WTC11 (cell line): ENCODE data around the gene MANSC1. TPM values are rescaled to one million over a fixed set of nuclear protein-coding genes. Genes with fewer than 3 reads are reported as not detected.

Experiments
- ATAC-seq: fragments of 200-7000 bp; cut with Tn5 transposase; 2 replicates; pipeline ENCODE4 v1.10.0; 2021; ENCODE audit warnings: mild to moderate bottlenecking, moderate library complexity
- CTCF ChIA-PET: fragments of 300-600 bp; sonication (Branson Sonifier 250); formaldehyde crosslinking; loops from one replicate; lab custom pipeline; 2021; ENCODE audit warnings: antibody characterized with exemption; lab: Charles Lee
- POLR2A ChIA-PET: fragments of 350-600 bp; sonication (Branson Sonifier 250); formaldehyde crosslinking; loops from one replicate; lab custom pipeline; 2021; ENCODE audit warnings: antibody characterized with exemption; lab: Charles Lee
- DNase-seq: peaks from one replicate; pipeline ENCODE4 v3.0.0; 2021; ENCODE audit warnings: low spot score
- H3K27ac Mint-ChIP-seq: 2 replicates; pipeline ENCODE4 v1.8.0; 2021; ENCODE audit warnings: mixed read lengths
- H3K27me3 Mint-ChIP-seq: 2 replicates; pipeline ENCODE4 v1.8.0; 2021; ENCODE audit warnings: low read depth, mild to moderate bottlenecking, moderate library complexity, mixed read lengths
- H3K36me3 Mint-ChIP-seq: 2 replicates; pipeline ENCODE4 v1.8.0; 2021; ENCODE audit warnings: mixed read lengths
- H3K4me1 Mint-ChIP-seq: 2 replicates; pipeline ENCODE4 v1.8.0; 2022; ENCODE audit warnings: mixed read lengths
- H3K4me3 Mint-ChIP-seq: 2 replicates; pipeline ENCODE4 v1.8.0; 2021; ENCODE audit warnings: mild to moderate bottlenecking, moderate library complexity, mixed read lengths
- H3K9me3 Mint-ChIP-seq: 2 replicates; pipeline ENCODE4 v1.8.0; 2021; ENCODE audit warnings: mixed read lengths
- ATF6 ChIP-seq: sonication (generic); formaldehyde crosslinking; IDR thresholded peaks from 2 replicates; pipeline ENCODE4 v1.8.1; 2023; ENCODE audit warnings: mild to moderate bottlenecking, missing genetic modification reagents
- E2F1 ChIP-seq: sonication (generic); formaldehyde crosslinking; IDR thresholded peaks from 2 replicates; pipeline ENCODE4 v1.8.0; 2022; ENCODE audit warnings: mild to moderate bottlenecking, missing genetic modification reagents
- E2F4 ChIP-seq: sonication (generic); formaldehyde crosslinking; IDR thresholded peaks from 2 replicates; pipeline ENCODE4 v1.8.1; 2022; ENCODE audit warnings: low read depth, mild to moderate bottlenecking, moderate library complexity, missing genetic modification reagents, borderline replicate concordance
- ELF4 ChIP-seq: sonication (generic); formaldehyde crosslinking; IDR thresholded peaks from 2 replicates; pipeline ENCODE4 v1.8.1; 2022; ENCODE audit warnings: low read depth, mild to moderate bottlenecking, moderate library complexity, missing genetic modification reagents
- EMX1 ChIP-seq: fragments of 250-450 bp; sonication (Bioruptor Pico); IDR thresholded peaks from 2 replicates; pipeline ENCODE4 v1.8.0; 2021; ENCODE audit warnings: mild to moderate bottlenecking
- HMGA2 ChIP-seq: fragments of 250-450 bp; sonication (Bioruptor Pico); IDR thresholded peaks from 2 replicates; pipeline ENCODE4 v1.4.0; 2021; ENCODE audit warnings: mild to moderate bottlenecking, moderate library complexity
- JUN ChIP-seq: sonication (generic); formaldehyde crosslinking; IDR thresholded peaks from 2 replicates; pipeline ENCODE4 v1.8.0; 2023; ENCODE audit warnings: mild to moderate bottlenecking, missing genetic modification reagents
- RELA ChIP-seq: sonication (generic); formaldehyde crosslinking; IDR thresholded peaks from 2 replicates; pipeline ENCODE4 v1.8.1; 2022; ENCODE audit warnings: missing genetic modification reagents, mild to moderate bottlenecking, borderline replicate concordance
- TEAD1 ChIP-seq: sonication (generic); formaldehyde crosslinking; IDR thresholded peaks from 2 replicates; pipeline ENCODE4 v1.8.0; 2022; ENCODE audit warnings: mild to moderate bottlenecking, missing genetic modification reagents
- USF1 ChIP-seq: sonication (generic); formaldehyde crosslinking; IDR thresholded peaks from 2 replicates; pipeline ENCODE4 v1.8.0; 2022; ENCODE audit warnings: mild to moderate bottlenecking, missing genetic modification reagents
- ZNF138 ChIP-seq: sonication (generic); formaldehyde crosslinking; conservative IDR thresholded peaks from 2 replicates; pipeline ENCODE4 v1.8.1; 2022; ENCODE audit warnings: mild to moderate bottlenecking, moderate library complexity, missing genetic modification reagents
- ZNF396 ChIP-seq: fragments of 250-450 bp; sonication (Bioruptor Pico); IDR thresholded peaks from 2 replicates; pipeline ENCODE4 v1.8.0; 2021; ENCODE audit warnings: mild to moderate bottlenecking, moderate library complexity, borderline replicate concordance
- total RNA-seq: library from RNA; stranded (reverse); gene quantifications from 3 replicates; pipeline ENCODE4 v1.2.3, GENCODE V29; 2021
- TF ChIP-seq, protein P1 (sequence below): sonication (generic); formaldehyde crosslinking; IDR thresholded peaks from 2 replicates; pipeline ENCODE4 v1.8.0; 2023; ENCODE audit warnings: mild to moderate bottlenecking, missing genetic modification reagents
- TF ChIP-seq, protein P2 (sequence below): sonication (generic); formaldehyde crosslinking; IDR thresholded peaks from 2 replicates; pipeline ENCODE4 v1.8.1; 2022; ENCODE audit warnings: mild to moderate bottlenecking, missing genetic modification reagents, moderate library complexity, borderline replicate concordance
- TF ChIP-seq, protein P3 (sequence below): fragments of 250-450 bp; sonication (Bioruptor Pico); conservative IDR thresholded peaks from 2 replicates; pipeline ENCODE4 v1.9.0; 2021; ENCODE audit warnings: mild to moderate bottlenecking
- TF ChIP-seq, protein P4 (sequence below): sonication (generic); formaldehyde crosslinking; IDR thresholded peaks from 2 replicates; pipeline ENCODE4 v1.8.0; 2022; ENCODE audit warnings: mild to moderate bottlenecking, missing genetic modification reagents

The MANSC1 gene
- total RNA-seq, 1 experiment from 2014 or later: 6.8 TPM

DNA sequence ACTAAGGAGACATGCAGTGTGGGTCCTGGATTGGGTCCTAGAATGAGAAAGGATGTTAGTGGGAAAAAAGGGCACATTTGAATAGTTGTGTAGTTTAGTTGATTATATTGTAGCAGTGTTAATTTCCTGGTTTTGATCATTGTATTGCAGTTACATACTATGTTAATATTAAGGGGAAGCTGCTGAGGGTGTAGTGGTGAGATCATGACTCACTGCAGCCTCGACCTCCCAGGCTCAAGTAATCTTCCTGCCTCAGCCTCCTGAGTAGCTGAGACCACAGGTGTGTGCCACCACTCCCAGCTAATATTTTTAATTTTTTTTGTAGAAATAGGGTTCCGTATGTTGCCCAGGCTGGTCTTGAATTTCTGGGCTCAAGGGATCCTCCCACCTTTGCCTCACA, 28.6 kb upstream of the MANSC1 start:
- Mint-ChIP-seq H3K36me3 (peaks cover 20% of the 10 kb centered on the region), H3K4me1 (peaks cover 20% of the 10 kb centered on the region), H3K4me3 (no peak overlapping the region), H3K27ac (no peak overlapping the region)
- POLR2A ChIA-PET: no interaction called here
- DNase-seq: no peak
- CTCF ChIA-PET: interaction anchor here (2.1 to 2.5 kb wide), 2 partner anchors 125 to 278 kb away, joined by 6 to 10 read pairs; no protein-coding TSS in a partner anchor
- TF ChIP-seq RELA (CRISPR knock-in tag): no peak
- TF ChIP-seq, protein P1, sequence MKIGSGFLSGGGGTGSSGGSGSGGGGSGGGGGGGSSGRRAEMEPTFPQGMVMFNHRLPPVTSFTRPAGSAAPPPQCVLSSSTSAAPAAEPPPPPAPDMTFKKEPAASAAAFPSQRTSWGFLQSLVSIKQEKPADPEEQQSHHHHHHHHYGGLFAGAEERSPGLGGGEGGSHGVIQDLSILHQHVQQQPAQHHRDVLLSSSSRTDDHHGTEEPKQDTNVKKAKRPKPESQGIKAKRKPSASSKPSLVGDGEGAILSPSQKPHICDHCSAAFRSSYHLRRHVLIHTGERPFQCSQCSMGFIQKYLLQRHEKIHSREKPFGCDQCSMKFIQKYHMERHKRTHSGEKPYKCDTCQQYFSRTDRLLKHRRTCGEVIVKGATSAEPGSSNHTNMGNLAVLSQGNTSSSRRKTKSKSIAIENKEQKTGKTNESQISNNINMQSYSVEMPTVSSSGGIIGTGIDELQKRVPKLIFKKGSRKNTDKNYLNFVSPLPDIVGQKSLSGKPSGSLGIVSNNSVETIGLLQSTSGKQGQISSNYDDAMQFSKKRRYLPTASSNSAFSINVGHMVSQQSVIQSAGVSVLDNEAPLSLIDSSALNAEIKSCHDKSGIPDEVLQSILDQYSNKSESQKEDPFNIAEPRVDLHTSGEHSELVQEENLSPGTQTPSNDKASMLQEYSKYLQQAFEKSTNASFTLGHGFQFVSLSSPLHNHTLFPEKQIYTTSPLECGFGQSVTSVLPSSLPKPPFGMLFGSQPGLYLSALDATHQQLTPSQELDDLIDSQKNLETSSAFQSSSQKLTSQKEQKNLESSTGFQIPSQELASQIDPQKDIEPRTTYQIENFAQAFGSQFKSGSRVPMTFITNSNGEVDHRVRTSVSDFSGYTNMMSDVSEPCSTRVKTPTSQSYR: no peak
- no peak for TF ChIP-seq HMGA2
- TF ChIP-seq, protein P2, sequence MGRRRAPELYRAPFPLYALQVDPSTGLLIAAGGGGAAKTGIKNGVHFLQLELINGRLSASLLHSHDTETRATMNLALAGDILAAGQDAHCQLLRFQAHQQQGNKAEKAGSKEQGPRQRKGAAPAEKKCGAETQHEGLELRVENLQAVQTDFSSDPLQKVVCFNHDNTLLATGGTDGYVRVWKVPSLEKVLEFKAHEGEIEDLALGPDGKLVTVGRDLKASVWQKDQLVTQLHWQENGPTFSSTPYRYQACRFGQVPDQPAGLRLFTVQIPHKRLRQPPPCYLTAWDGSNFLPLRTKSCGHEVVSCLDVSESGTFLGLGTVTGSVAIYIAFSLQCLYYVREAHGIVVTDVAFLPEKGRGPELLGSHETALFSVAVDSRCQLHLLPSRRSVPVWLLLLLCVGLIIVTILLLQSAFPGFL (CRISPR knock-in tag): no peak
- no peak for TF ChIP-seq ATF6 (CRISPR knock-in tag)
- TF ChIP-seq E2F1 (CRISPR knock-in tag): no peak
- no peak for TF ChIP-seq ZNF138
- TF ChIP-seq, protein P3, sequence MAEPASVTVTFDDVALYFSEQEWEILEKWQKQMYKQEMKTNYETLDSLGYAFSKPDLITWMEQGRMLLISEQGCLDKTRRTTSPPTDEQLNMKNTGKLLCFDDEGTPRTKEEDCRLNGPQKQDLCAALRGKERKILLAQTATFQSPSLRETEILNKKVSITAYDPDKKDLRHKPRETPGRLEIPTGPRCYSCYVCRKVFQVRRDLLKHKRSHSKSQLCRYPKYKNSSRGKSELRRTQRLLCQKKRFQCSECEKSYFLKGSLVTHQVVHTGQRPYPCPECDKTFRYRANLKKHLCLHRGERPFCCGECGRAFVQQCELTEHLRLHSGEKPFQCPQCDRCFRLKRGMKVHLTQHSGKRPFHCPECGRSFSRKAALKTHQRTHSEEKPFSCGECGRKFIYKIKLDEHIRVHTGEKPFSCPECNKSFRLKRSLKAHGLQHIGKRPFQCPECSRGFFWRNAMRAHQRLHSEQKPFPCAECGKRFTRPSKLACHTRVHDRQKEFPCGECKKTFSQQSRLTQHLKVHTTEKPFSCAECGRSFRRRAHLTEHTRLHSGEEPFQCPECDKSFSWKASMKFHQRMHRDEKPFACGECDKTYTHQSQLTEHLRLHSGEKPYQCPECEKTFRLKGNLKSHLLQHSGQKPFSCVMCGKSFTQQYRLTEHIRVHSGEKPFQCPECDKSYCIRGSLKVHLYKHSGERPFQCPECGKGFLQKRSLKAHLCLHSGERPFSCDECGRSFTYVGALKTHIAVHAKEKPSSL (CRISPR knock-in tag): no peak
- TF ChIP-seq E2F4 (CRISPR knock-in tag): no peak
- TF ChIP-seq EMX1 (CRISPR knock-in tag): no peak
- no peak for TF ChIP-seq ZNF396 (CRISPR knock-in tag)
- TF ChIP-seq, protein P4, sequence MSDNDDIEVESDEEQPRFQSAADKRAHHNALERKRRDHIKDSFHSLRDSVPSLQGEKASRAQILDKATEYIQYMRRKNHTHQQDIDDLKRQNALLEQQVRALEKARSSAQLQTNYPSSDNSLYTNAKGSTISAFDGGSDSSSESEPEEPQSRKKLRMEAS: no peak
- TF ChIP-seq TEAD1 (CRISPR knock-in tag): no peak
- TF ChIP-seq JUN (CRISPR knock-in tag): no peak
- TF ChIP-seq USF1 (CRISPR knock-in tag): no peak
- TF ChIP-seq ELF4 (CRISPR knock-in tag): no peak
- TF ChIP-seq, all 79 proteins: peak for 0
- Mint-ChIP-seq H3K9me3 (peaks cover 13% of the 10 kb centered on the region), H3K27me3 (no peaks in the 10 kb centered on the region)
- no peak for ATAC-seq
